Kidney (tissue), 14 donors: ENCODE data around the gene NUCB1. TPM values are rescaled to one million over a fixed set of nuclear protein-coding genes. Genes with fewer than 3 reads are reported as not detected.

Experiments
- DNase-seq, 5 donors: peaks; one replicate each; pipeline ENCODE4 v3.0.0-alpha.2; 2013 to 2020
- FAIRE-seq: peaks from 2 replicates; lab custom pipeline; 2012; peaks lifted over from hg19 to GRCh38; lab: Jason Lieb, UNC
- H3K27ac ChIP-seq, 2 donors: one replicate each; pipeline ENCODE4 v1.7.0; 2013; ENCODE audit warnings: low read depth in 2 of 2, low read length in 2 of 2, inconsistent platforms in 1 of 2
- H3K27me3 ChIP-seq: one replicate; pipeline ENCODE4 v1.7.1; 2013; ENCODE audit warnings: low read length, inconsistent platforms; ENCODE audit not compliant: control insufficient read depth, insufficient read depth
- H3K36me3 ChIP-seq, 3 donors: one replicate each; pipeline versions ENCODE4 v1.7.0 to v1.7.1; 2013; ENCODE audit warnings: low read length in 3 of 3, control low read depth in 1 of 3, inconsistent platforms in 1 of 3; ENCODE audit not compliant: insufficient read depth in 3 of 3, control insufficient read depth in 2 of 3
- H3K4me1 ChIP-seq, 3 donors: one replicate each; pipeline versions ENCODE4 v1.7.0 to v1.7.1; 2013; ENCODE audit warnings: low read length in 3 of 3, inconsistent platforms in 1 of 3, low read depth in 1 of 3; ENCODE audit not compliant: control insufficient read depth in 2 of 3, insufficient read depth in 2 of 3
- H3K4me3 ChIP-seq, 3 donors: one replicate each; pipeline versions ENCODE4 v1.7.0 to v1.8.1; 2013; ENCODE audit warnings: low read length in 3 of 3, control low read depth in 1 of 3, inconsistent platforms in 1 of 3
- H3K9ac ChIP-seq, 3 donors: one replicate each; pipeline versions ENCODE4 v1.7.0 to v1.7.1; 2013; ENCODE audit warnings: low read length in 3 of 3, control low read depth in 1 of 3, inconsistent platforms in 1 of 3
- H3K9me3 ChIP-seq, 3 donors: one replicate each; pipeline versions ENCODE4 v1.7.0 to v1.7.1; 2013; ENCODE audit warnings: low read length in 3 of 3, control low read depth in 1 of 3, inconsistent platforms in 1 of 3; ENCODE audit not compliant: control insufficient read depth in 2 of 3, insufficient read depth in 1 of 3
- CTCF ChIP-seq: IDR thresholded peaks from 3 replicates; pipeline ENCODE4 v1.5.1; 2012; ENCODE audit warnings: mild to moderate bottlenecking, moderate library complexity, borderline replicate concordance; ENCODE audit not compliant: insufficient read depth; ENCODE audit errors: extremely low read depth
- intact Hi-C: fragments of 100-400 bp; cut with DNase I; formaldehyde crosslinking; loops from one replicate; pipeline ENCODE4 v1.11.1; 2022
- polyA plus RNA-seq: library from polyadenylated mRNA; stranded (reverse); fragments of 350-450 nt; fragmentation: Illumina TruSeq; extraction: RNeasy Lipid Tissue Mini Kit (QIAGEN cat#74804); gene quantifications from one replicate; pipeline ENCODE4 v1.2.3, GENCODE V29; 2014; ENCODE audit warnings: low read depth, low replicate concordance; ENCODE audit not compliant: insufficient read depth
- total RNA-seq: library from RNA; stranded (reverse); fragmentation: NEBNext Ultra II Directional; extraction: Animal tissue kit (Norgen Biotek cat#: 25700); gene quantifications from one replicate; pipeline ENCODE4 v1.2.1, GENCODE V29; 2021
- donor health status: control.
- donor health status: control.
- donor health status: control.
- donor health status: control.
- donor health status: control.
- donor health status: DM: yes; HTN: yes; CAD: no.
- donor health status: Normal renal cell carcinoma (clear cell type).

Gene NUCB1
- total and polyA plus RNA-seq, 2 donors from 2014 or later, result 265 to 503 TPM

- Histone ChIP-seq H3K9me3 (no peaks in the 10 kb centered on the region), H3K4me1 (peaks cover 0 to 7% (median 0%) of the 10 kb centered on the region in 3 donors), H3K9ac (peak within 1 kb of the TSS; percentile 27 to 91 (median 67)), H3K27ac (peak within 1 kb of the TSS; percentile 57 to 74), H3K36me3 (peaks cover 0 to 3% (median 2%) of the 10 kb centered on the region in 3 donors), H3K27me3 (no peaks in the 10 kb centered on the region), H3K4me3 (peak within 1 kb of the TSS; percentile 73 to 86 (median 81))
- intact Hi-C loops, result no loop called here
- FAIRE-seq (no peak), DNase-seq (peak; percentile 97 to 99 (median 98))
- no peak for TF ChIP-seq CTCF
Observed at GRCh38 chr19:48954595-48955307, 54.6 kb downstream of the NUCB1 start, which contains the start of gene BAX. Gene BAX (plus strand): TSS chr19:48954875. CDS start chr19:48954929, 54 bp downstream.

GRCh38 chr19:48955308-48955958 lies 55.3 kb downstream of the NUCB1 start:
- no peak for FAIRE-seq
- no peaks in the 10 kb centered on the region for H3K27me3 ChIP-seq
- peaks cover 0 to 3% (median 2%) of the 10 kb centered on the region in 3 donors for H3K36me3 ChIP-seq
- intact Hi-C loops, result no loop called here
- H3K4me1 ChIP-seq, result peaks cover 0 to 7% (median 0%) of the 10 kb centered on the region in 3 donors
- H3K27ac ChIP-seq, result peak overlapping the region; percentile 15 to 74
- peak overlapping the region; percentile 54 to 86 (median 73) for H3K4me3 ChIP-seq
- H3K9ac ChIP-seq, result peak overlapping the region; percentile 22 to 91 (median 27)
- DNase-seq, result peak in 2 of 5 donors; percentile 61 to 67
- TF ChIP-seq CTCF, result no peak
- H3K9me3 ChIP-seq, result no peaks in the 10 kb centered on the region

- Histone ChIP-seq H3K36me3 (peaks cover 0 to 3% (median 2%) of the 10 kb centered on the region in 3 donors), H3K4me3 (no peak overlapping the region), H3K9ac (no peak overlapping the region), H3K27ac (no peak overlapping the region), H3K27me3 (no peaks in the 10 kb centered on the region), H3K4me1 (peaks cover 0 to 16% (median 3%) of the 10 kb centered on the region in 3 donors), H3K9me3 (no peaks in the 10 kb centered on the region)
- DNase-seq (no peak), FAIRE-seq (no peak)
- intact Hi-C loops, result no loop called here
- no peak for TF ChIP-seq CTCF
Observed at GRCh38 chr19:48958006-48958405, 57.9 kb downstream of the NUCB1 start.
